Thyroid gland (tissue), 4 donors: Measurements from ENCODE around the gene SGCD.

Experiments used
- CTCF ChIP-seq, 6 experiments: fragments of 200-600 bp in 3 of 6; fragments of 450-650 bp in 3 of 6; sonication (generic) in 3 of 6; IDR thresholded peaks; one replicate each; pipeline ENCODE4 v1.5.1; 2016 to 2019; ENCODE audit warnings: antibody characterized with exemption in 6 of 6, mild to moderate bottlenecking in 2 of 6, inconsistent platforms in 1 of 6, moderate library complexity in 1 of 6
- POLR2A ChIP-seq, 2 donors: fragments of 450-650 bp; IDR thresholded peaks; one replicate each; pipeline ENCODE4 v1.6.1; 2017; ENCODE audit warnings: antibody characterized with exemption in 2 of 2, mild to moderate bottlenecking in 2 of 2, moderate library complexity in 1 of 2

- no peak for TF ChIP-seq CTCF (IDR thresholded peaks at IDR 0.05)
- TF ChIP-seq POLR2A (IDR thresholded peaks at IDR 0.05), result no peak
Measured at GRCh38 chr5:156505101-156505500, 178.1 kb downstream of the SGCD start.
